Epithelial cell of esophagus (primary cell): Measurements from ENCODE around the gene LARP1.
A peak's percentile ranks its signal among the peaks of the same experiment; 100 is the strongest.
"Not testable (repeated sequence)": the region's sequence is repeated elsewhere in the genome, so short reads cannot be mapped to it uniquely, and the experiment has no call there.

Source experiments
- DNase-seq: peaks from one replicate; pipeline ENCODE4 v3.0.0; 2010; ENCODE audit warnings: low read depth
- H3K4me3 ChIP-seq: 2 replicates; pipeline ENCODE4 v1.5.1; 2011; ENCODE audit warnings: mild to moderate bottlenecking, low read length, control low read depth
- TF ChIP-seq, protein P1 (sequence below): IDR thresholded peaks from 2 replicates; pipeline ENCODE4 v1.5.1; 2011; ENCODE audit warnings: low read depth, mild to moderate bottlenecking, low read length, control low read depth, inconsistent platforms; ENCODE audit not compliant: insufficient read depth; ENCODE audit errors: missing control alignments

Gene LARP1

DNA sequence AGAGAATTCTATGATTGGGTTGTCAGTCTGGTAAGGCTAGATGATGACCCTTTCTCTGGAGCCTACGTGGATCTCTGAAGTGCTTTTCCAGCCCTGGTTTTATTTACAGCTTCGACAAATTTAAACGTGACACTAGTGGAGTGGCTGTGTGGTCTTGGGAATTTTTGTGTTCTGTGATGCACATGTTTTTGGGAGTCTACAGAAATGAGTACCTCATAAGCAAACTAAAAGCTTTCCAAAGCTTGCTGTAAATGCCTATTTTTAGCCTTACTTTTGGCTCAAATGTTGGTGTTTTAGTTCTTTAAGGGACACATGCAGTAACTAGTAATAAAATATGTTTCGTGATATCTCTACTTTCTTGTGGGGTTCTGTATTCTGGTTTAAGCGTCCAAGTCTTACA, 3.3 kb downstream of the LARP1 start:
- TF ChIP-seq, protein P1, sequence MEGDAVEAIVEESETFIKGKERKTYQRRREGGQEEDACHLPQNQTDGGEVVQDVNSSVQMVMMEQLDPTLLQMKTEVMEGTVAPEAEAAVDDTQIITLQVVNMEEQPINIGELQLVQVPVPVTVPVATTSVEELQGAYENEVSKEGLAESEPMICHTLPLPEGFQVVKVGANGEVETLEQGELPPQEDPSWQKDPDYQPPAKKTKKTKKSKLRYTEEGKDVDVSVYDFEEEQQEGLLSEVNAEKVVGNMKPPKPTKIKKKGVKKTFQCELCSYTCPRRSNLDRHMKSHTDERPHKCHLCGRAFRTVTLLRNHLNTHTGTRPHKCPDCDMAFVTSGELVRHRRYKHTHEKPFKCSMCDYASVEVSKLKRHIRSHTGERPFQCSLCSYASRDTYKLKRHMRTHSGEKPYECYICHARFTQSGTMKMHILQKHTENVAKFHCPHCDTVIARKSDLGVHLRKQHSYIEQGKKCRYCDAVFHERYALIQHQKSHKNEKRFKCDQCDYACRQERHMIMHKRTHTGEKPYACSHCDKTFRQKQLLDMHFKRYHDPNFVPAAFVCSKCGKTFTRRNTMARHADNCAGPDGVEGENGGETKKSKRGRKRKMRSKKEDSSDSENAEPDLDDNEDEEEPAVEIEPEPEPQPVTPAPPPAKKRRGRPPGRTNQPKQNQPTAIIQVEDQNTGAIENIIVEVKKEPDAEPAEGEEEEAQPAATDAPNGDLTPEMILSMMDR = no peak
- H3K4me3 ChIP-seq = peak overlapping the region; percentile 43
- no peak for DNase-seq

DNA sequence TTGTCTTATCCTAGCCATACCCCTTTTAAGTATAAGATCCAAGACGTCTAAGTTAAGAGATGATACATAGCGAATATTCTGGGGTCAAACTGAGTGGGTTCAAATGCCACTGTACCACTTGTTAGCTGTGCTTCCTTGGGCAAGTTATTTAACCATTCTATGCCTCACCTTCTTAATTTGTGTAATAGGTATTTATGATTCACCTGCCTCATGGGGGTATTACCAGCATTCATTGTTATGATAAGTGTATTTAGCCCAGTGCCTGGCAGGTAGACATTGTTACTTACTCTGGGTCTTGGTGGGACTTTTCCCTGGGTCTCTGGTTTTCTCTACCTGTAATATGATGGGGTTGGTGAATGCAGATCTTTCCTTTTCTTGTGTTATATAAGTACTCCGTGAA, 3.8 kb downstream of the LARP1 start:
- TF ChIP-seq, protein P1 = no peak
- peak overlapping the region; percentile 43 for H3K4me3 ChIP-seq
- peak; percentile 73 for DNase-seq

DNA sequence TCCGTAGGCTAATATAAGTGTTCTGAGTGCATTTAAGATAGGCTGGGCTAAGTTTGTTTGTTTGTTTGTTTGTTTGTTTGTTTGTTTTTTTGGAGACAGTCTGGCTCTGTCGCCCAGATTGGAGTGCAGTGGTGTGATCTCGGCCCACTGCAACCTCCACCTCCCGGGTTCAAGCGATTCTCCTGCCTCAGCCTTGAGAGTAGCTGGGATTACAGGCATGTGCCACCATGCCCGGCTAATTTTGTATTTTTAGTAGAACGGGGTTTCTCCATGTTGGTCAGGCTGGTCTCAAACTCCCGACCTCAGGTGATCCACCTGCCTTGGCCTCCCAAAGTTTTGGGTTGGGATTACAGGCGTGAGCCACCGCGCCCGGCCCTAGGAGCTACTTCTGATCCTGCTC, 4.7 kb downstream of the LARP1 start:
- H3K4me3 ChIP-seq, DNase-seq: not testable (repeated sequence)

DNA sequence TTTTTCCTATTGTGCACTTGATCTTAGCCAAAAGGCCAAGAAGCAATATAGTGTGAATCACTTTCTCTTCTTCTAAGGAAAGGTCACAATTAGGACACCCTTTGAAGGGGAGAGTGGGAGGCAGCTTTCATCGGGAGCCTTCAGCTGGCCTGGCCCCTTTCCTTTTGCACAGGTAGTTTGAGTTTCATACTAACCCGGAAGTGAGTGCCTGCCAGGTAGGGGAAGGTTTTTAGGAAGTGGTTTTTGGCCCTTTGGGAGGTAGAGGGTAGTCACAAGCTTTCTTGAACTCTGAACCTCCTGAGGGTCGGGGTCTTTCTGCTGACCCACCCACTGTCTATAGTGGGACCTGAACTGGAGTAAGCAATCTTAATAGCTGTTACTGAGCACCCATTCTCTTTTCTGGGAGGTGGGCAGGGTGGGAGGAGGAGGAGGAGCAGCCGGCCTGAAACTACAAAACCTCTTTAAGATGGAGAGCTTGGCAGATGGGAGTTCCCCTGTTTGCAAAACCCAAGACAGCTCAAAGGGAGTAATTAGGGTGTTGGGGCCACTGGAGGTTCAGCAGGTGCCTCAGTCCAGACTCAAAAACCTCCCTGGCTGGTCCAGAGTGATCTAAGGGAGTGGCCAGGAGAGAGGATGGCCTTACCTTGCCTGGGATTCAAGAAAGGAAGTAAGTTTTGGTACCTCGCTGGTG, 6.0 kb downstream of the LARP1 start:
- H3K4me3 ChIP-seq = no peak overlapping the region
- TF ChIP-seq, protein P1 = no peak
- DNase-seq = no peak

DNA sequence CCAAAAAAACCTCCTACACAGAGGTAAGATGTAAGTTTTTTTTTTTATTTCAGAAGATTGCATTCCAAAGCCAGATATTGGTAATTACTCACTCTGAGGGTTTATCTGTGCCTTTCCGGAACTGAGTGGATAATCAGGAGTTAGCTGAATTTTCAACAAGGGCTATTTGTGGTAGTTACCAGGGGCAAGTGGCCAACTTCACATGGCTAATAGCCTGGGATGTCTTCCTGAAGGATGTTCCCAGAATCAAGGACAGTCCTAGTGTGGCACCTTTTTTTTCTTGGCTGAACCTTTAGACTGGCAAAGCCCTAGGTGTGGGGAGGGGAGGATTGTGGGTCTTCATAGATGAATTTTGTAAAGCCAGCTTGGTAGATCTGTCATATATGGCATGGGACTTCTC, 7.1 kb downstream of the LARP1 start:
- TF ChIP-seq, protein P1 = no peak
- DNase-seq = no peak
- no peak overlapping the region for H3K4me3 ChIP-seq

DNA sequence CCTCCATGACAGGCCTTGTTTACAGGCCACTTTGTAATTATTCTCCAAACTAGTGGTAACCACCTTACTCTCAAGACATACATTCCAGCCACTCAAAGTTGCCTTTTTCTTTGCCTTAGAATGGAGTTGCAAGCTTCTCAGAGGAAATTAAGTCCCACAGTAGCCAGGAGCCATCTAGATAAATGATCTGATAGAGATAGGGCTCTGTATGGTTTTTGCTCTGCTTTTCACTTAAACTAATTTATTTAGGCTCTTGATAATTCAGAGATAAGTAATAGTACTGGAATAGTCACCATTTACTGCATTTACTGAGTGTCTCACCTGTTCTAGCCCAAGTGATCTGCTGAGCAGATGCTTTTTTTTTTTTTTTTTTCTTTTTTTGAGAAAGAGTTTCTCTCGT, 7.5 kb downstream of the LARP1 start:
- DNase-seq = no peak
- no peak overlapping the region for H3K4me3 ChIP-seq
- TF ChIP-seq, protein P1 = no peak

DNA sequence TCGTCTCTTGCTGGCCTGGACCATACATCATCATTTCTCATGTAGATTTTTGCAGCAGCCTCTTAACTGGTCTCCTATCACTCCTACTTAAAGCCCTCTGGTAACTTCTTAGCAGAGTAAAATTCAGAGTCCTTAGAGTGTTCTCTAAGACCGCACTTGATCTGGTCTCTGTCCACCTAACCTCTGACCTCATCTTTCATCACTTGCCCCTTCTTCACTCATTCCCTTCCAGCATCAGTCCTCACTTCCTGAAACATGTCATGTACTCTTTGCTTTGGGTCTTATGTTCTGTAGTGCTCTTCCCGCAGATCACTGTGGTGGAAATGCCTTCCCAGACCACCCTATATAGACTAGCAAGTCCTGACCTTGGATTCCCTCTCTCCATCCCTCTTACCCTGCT, 9.8 kb downstream of the LARP1 start:
- no peak overlapping the region for H3K4me3 ChIP-seq
- no peak for DNase-seq
- TF ChIP-seq, protein P1 = no peak
